ENCODE data around the gene CD40.

Gene CD40

DNA sequence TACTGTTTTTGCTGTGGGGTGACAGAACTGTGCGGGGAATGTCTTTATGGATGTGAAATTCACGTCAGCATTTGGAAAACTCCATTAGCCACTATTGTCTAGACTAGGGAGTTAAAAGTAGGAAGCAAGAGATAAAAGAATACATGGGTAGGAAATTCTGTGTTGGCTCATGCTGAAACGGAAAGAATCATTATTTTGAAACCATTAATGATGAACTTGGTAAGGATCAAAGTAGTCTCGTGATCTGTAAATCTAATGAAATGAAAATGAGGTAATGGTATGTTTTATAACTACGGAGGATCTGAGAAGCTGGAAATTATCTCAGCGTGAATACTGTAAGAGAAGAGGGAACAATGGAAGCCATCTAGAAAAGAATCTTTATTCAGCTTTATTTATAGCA is 11.1 kb upstream of the CD40 start:
- no peak overlapping the region for H3K4me3 ChIP-seq (ENCODE audit: low read depth, low read length)
- in situ Hi-C loops (cut with HindIII; ENCODE audit: low sequenced_read_pairs), result no loop called here
- DNase-seq (ENCODE audit: low read depth), result no peak
- TF ChIP-seq, protein P1, sequence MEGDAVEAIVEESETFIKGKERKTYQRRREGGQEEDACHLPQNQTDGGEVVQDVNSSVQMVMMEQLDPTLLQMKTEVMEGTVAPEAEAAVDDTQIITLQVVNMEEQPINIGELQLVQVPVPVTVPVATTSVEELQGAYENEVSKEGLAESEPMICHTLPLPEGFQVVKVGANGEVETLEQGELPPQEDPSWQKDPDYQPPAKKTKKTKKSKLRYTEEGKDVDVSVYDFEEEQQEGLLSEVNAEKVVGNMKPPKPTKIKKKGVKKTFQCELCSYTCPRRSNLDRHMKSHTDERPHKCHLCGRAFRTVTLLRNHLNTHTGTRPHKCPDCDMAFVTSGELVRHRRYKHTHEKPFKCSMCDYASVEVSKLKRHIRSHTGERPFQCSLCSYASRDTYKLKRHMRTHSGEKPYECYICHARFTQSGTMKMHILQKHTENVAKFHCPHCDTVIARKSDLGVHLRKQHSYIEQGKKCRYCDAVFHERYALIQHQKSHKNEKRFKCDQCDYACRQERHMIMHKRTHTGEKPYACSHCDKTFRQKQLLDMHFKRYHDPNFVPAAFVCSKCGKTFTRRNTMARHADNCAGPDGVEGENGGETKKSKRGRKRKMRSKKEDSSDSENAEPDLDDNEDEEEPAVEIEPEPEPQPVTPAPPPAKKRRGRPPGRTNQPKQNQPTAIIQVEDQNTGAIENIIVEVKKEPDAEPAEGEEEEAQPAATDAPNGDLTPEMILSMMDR (IDR thresholded peaks at IDR 0.05; ENCODE audit: low read depth, low read length, missing control alignments), result no peak

DNA sequence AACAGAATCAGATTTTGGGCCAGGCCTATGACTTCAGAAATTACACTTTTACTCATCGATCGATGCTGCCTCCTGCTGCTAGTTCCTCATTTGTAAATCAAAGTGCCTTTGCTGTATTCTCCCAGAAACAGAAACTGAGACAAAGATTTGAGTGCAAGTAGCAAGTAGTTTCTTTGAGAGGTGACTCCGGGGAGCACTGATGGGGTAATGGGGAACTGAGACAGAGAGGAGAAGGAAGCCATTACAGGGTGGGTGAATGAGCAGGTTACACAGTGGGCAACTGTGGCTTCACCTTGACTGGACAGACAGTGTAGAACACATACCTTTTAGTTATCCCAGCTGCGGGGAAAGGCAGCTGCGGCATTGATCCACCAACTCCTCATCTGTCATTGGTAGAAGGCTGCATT is 9.7 kb upstream of the CD40 start:
- in situ Hi-C loops (cut with HindIII; ENCODE audit: low sequenced_read_pairs), result no loop called here
- DNase-seq (ENCODE audit: low read depth), result no peak
- TF ChIP-seq, protein P1 (IDR thresholded peaks at IDR 0.05; ENCODE audit: low read depth, low read length, missing control alignments), result no peak
- no peak overlapping the region for H3K4me3 ChIP-seq (ENCODE audit: low read depth, low read length)

DNA sequence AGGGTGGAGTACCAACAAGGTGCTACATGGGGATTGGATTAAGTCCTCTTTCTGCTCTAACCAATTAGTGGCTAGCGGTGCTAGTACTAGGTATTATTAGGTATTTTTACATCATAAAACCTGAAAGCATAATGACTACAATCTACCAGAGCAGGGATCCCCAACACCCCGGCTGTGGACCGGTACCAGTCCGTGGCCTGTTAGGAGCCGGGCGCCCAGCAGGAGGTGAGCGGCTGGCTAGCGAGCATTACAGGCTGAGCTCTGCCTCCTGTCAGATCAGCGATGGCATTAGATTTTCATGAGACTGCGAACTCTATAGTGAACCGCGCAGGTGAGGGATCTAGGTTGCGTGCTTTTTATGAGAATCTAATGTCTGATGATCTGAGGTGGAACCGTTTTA is 9.1 kb upstream of the CD40 start:
- in situ Hi-C loops (cut with HindIII; ENCODE audit: low sequenced_read_pairs), result no loop called here
- TF ChIP-seq, protein P1 (IDR thresholded peaks at IDR 0.05; ENCODE audit: low read depth, low read length, missing control alignments), result no peak
- DNase-seq (ENCODE audit: low read depth), result no peak

DNA sequence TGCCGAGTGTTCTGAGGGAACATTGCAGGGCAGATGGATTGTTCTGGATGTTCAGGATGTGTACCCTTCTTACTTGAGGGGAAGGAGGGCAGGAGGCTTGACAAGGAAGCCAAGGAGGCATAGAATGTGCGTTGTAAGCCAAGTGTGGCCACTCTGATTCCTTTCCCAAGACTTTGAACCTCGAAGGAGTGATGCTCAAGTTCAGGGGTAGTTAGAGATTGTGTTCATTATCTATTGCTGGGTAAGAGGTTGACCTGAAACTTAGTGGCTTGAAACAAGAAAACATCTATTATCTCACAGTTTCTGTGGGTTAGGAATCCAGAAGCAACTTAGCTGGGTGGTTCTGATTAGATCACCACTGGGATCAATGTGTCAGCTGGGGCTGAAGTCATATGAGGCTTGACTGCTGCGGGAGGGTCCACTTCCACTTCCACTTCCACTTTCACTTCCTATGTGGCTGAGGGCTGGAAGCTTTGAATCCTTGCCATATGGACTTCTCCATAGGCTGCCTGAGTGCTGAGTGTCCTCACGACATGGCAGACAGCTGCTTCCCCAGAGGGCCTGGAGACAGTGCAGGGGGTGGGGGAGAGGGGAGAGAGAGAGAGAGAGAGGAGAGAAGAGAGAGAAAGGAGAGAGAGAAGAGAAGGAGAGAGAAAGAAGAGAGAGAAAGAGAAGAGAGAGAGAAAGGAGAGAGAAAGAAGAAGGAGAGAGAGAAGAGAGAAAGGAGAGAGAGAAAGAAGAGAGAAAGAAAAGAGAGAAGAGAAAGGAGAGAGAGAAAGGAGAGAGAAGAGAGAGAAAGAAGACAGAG is 6.9 kb upstream of the CD40 start:
- no peak for DNase-seq (ENCODE audit: low read depth)
- in situ Hi-C loops (cut with HindIII; ENCODE audit: low sequenced_read_pairs), result no loop called here
- TF ChIP-seq, protein P1 (IDR thresholded peaks at IDR 0.05; ENCODE audit: low read depth, low read length, missing control alignments), result no peak
- H3K4me3 ChIP-seq (ENCODE audit: low read depth, low read length), result no peak overlapping the region

More for the DNA sequence above, 9.1 kb upstream of the CD40 start:
- H3K4me3 ChIP-seq (ENCODE audit: low read depth, low read length), result no peak overlapping the region

DNA sequence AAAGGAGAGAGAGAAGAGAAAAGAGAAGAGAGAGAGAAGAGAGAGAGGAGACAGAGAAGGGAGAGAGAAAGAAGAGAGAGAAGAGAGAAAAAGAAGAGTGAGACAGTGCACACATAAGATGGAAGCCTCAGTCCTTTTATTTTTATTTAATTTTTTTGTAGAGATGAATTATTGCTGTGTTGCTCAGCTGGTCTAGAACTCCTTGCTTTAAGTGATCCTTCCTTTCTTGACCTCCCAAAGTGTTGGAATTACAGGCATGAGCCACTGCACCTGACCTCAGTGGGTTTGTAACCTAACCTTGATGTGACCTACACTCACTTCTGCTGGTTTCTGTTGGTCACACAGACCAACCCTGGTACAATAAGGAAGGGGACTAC is 6.3 kb upstream of the CD40 start:
- in situ Hi-C loops (cut with HindIII; ENCODE audit: low sequenced_read_pairs), result no loop called here
- no peak for DNase-seq (ENCODE audit: low read depth)
- no peak overlapping the region for H3K4me3 ChIP-seq (ENCODE audit: low read depth, low read length)
- TF ChIP-seq, protein P1 (IDR thresholded peaks at IDR 0.05; ENCODE audit: low read depth, low read length, missing control alignments), result no peak

DNA sequence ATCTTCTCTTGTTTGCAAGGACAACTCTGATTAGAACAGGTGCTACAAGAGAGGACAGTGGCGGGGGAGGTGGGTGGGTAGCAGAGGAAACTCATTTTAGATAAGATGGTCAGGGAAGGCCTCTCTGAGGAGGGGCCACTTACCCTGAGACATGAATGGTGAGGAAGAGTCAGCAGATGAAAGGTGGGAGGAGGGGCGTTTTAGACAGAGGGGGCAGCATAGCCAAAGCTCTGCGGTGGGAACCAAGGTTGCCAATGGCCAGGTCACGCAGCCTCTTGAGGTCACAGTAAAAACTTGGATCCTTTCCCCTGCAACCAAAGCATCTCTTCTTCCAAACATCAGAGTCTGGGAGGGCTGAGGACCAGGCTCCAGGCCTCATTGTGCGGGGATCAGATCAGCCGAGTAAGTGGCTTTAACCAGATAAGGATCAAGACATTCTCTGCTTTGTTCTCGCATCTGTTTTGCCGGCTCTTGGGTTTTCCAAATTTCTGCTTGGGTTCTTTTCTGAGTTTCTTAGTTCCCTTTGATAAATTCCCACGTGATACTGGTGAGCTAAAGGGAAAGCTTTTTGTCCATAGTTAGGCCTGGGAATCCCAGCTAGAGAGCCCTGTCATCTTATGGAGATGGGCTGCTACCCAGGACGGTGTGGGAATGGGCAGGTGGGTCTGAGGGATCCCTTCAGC is 5.5 kb upstream of the CD40 start:
- H3K4me3 ChIP-seq (ENCODE audit: low read depth, low read length), result no peak overlapping the region
- TF ChIP-seq, protein P1 (IDR thresholded peaks at IDR 0.05; ENCODE audit: low read depth, low read length, missing control alignments), result no peak
- no peak for DNase-seq (ENCODE audit: low read depth)
- in situ Hi-C loops (cut with HindIII; ENCODE audit: low sequenced_read_pairs), result no loop called here

Data from astrocyte of the cerebellum (primary cell).